Bronchial epithelial cell (primary cell): ENCODE results near the gene DCD. TPM values are rescaled to one million over a fixed set of nuclear protein-coding genes. Genes with fewer than 3 reads are reported as not detected.

Source experiments
- DNase-seq: peaks from one replicate; pipeline ENCODE4 v3.0.0-alpha.2; 2010; ENCODE audit warnings: low read depth
- FAIRE-seq: peaks from 2 replicates; lab custom pipeline; 2011; peaks lifted over from hg19 to GRCh38; lab: Jason Lieb, UNC
- H3K27me3 ChIP-seq: 2 replicates; pipeline ENCODE4 v1.5.1; 2011; ENCODE audit warnings: low read length; ENCODE audit not compliant: control insufficient read depth, insufficient read depth
- H3K36me3 ChIP-seq: 2 replicates; pipeline ENCODE4 v1.5.1; 2011; ENCODE audit warnings: low read length; ENCODE audit not compliant: control insufficient read depth, insufficient read depth
- H3K4me3 ChIP-seq: 2 replicates; pipeline ENCODE4 v1.5.1; 2011; ENCODE audit warnings: mild to moderate bottlenecking, low read depth, low read length, control low read depth
- total RNA-seq: library from RNA; depleted of rRNA; stranded (reverse); fragments of >200 nt; gene quantifications from 2 replicates; pipeline ENCODE4 v1.2.1, GENCODE V29; 2014
- TF ChIP-seq, protein P1 (sequence below): IDR thresholded peaks from 2 replicates; pipeline ENCODE4 v1.5.1; 2011; ENCODE audit warnings: mild to moderate bottlenecking, moderate library complexity, low read length, control low read depth, inconsistent platforms; ENCODE audit not compliant: insufficient read depth, severe bottlenecking

The DCD gene
- total RNA-seq, 1 donor from 2014 or later: not detected

DNA sequence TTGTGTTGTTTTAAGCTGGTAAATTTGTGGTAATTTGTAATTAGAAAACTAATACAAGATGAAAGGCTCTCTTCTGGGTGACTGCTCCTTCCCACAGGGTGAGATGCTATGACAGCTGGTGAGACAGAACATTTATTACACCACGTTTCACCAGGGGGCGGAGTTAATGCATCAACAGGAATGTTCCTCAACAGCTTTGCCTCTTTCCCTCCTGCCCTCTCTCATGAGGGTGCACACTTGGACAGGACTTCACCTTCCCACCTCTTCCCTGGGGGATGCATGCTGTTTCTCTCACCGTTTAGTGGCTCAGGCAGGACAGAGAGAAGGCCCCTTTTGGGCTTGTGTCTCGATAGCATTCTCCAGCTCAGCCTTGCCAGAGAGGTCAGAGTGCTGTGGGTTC is 46.3 kb downstream of the DCD start:
- H3K4me3 ChIP-seq: no peak overlapping the region
- DNase-seq (peak; percentile 33), FAIRE-seq (no peak)
- TF ChIP-seq, protein P1, sequence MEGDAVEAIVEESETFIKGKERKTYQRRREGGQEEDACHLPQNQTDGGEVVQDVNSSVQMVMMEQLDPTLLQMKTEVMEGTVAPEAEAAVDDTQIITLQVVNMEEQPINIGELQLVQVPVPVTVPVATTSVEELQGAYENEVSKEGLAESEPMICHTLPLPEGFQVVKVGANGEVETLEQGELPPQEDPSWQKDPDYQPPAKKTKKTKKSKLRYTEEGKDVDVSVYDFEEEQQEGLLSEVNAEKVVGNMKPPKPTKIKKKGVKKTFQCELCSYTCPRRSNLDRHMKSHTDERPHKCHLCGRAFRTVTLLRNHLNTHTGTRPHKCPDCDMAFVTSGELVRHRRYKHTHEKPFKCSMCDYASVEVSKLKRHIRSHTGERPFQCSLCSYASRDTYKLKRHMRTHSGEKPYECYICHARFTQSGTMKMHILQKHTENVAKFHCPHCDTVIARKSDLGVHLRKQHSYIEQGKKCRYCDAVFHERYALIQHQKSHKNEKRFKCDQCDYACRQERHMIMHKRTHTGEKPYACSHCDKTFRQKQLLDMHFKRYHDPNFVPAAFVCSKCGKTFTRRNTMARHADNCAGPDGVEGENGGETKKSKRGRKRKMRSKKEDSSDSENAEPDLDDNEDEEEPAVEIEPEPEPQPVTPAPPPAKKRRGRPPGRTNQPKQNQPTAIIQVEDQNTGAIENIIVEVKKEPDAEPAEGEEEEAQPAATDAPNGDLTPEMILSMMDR: no peak
- H3K36me3 ChIP-seq: no peaks in the 10 kb centered on the region
- H3K27me3 ChIP-seq: peaks cover 2% of the 10 kb centered on the region

GRCh38 chr12:54598970-54599369 is 49.2 kb downstream of the DCD start:
- Histone ChIP-seq H3K36me3 (no peaks in the 10 kb centered on the region), H3K27me3 (peaks cover 2% of the 10 kb centered on the region), H3K4me3 (no peak overlapping the region)
- TF ChIP-seq, protein P1: no peak
- DNase-seq (no peak), FAIRE-seq (no peak)

- peaks cover 4% of the 10 kb centered on the region for H3K27me3 ChIP-seq
- no peak overlapping the region for H3K4me3 ChIP-seq
- FAIRE-seq (peak; percentile 92), DNase-seq (peak; percentile 52)
- H3K36me3 ChIP-seq: no peaks in the 10 kb centered on the region
- TF ChIP-seq, protein P1: peak; percentile 89
Measured at GRCh38 chr12:54596526-54596946, 51.6 kb downstream of the DCD start.

DNA sequence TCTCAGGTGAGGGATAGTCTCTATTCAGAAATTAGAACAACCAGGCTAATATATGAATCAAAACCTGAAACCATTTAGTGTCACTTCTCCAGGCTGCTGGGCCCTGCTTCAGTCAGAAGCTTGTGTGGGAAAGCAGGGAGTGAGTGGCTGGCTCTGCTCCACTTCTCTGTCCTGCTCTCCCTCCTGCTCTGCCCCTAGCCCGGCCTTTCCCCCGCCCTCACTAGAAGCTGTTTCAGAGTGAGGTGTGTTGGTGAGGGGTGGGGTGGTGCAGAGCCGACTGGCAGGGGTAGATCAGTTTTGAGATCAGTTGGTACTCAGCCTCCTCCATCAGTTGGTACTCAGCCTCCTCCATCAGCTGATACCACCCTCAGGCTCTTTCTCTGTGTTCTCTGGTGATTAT is 52.7 kb downstream of the DCD start:
- TF ChIP-seq, protein P1: no peak
- Histone ChIP-seq H3K4me3 (no peak overlapping the region), H3K27me3 (peaks cover 7% of the 10 kb centered on the region), H3K36me3 (no peaks in the 10 kb centered on the region)
- DNase-seq (no peak), FAIRE-seq (peak; percentile 18)

Other genes starting within 250 kb of the DCD start
- gene ITGA5, start 229.1 kb downstream of the DCD start, total RNA-seq: 53.5 and 98.5 TPM in 2 replicates
- not detected in 2 replicates for gene GTSF1, start 174.8 kb downstream of the DCD start, total RNA-seq
- gene NCKAP1L, start 150.6 kb downstream of the DCD start, total RNA-seq: not detected in 2 replicates
- gene PDE1B, start 98.8 kb downstream of the DCD start, total RNA-seq: not detected in 2 replicates
- not detected in 2 replicates for gene PPP1R1A, start 59.7 kb downstream of the DCD start, total RNA-seq
- not detected in 2 replicates for gene LACRT, start 13.5 kb downstream of the DCD start, total RNA-seq
- gene MUCL1, start 206.2 kb upstream of the DCD start, total RNA-seq: not detected in 2 replicates